ENCODE data around the gene CCN6.

GRCh38 chr6:112041535-112041934 lies 12.4 kb upstream of the CCN6 start:
- TF ChIP-seq CTCF (IDR thresholded peaks at IDR 0.05 in 8 of 11, conservative IDR thresholded peaks at IDR 0.05 in 3 of 11), result no peak
- no peak for TF ChIP-seq POLR2A (IDR thresholded peaks at IDR 0.05)

Data from spleen (tissue), 7 donors.